Iris pigment epithelial cell (primary cell): ENCODE data around the gene CIART.
A peak's percentile ranks its signal among the peaks of the same experiment; 100 is the strongest.
"Not testable (repeated sequence)": the region's sequence is repeated elsewhere in the genome, so short reads cannot be mapped to it uniquely, and the experiment has no call there.

ENCODE experiments used
- DNase-seq: peaks from one replicate; pipeline ENCODE4 v3.0.0-alpha.2; 2011; ENCODE audit warnings: low read depth

CIART gene

DNA sequence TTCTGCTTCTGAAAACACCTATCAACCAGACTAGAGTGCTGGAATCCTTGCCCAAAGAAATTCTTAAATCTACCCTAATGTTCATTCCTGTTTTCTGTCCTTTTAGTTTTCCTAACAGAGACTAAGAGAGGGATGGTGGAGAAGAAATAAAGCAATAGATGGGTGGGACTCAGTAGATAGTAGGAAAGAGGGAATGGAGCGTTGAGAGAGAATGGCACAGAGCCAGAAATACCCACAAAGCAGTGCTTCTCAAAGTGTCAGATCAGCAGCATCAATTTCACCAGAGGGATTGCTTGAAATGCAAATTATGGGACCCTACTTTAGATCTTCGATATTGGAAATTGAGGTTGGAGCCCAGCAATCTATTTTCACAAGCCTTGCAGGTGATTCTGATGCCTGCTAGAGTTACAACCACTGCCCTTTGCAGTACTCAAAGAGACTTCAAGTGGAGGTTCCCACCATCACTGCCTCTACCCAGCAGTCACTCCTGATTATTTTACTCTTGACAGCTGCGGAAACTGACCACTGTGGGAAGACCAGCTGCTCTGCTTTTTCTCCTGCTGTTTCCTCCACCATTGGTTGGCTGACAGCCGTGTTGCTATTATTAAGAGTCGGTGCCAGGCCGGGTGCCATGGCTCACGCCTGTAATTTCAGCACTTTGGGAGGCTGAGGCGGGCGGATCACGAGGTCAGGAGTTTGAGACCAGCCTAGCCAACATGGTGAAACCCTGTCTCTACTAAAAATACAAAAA, 27.6 kb downstream of the CIART start:
- no peak for DNase-seq

DNA sequence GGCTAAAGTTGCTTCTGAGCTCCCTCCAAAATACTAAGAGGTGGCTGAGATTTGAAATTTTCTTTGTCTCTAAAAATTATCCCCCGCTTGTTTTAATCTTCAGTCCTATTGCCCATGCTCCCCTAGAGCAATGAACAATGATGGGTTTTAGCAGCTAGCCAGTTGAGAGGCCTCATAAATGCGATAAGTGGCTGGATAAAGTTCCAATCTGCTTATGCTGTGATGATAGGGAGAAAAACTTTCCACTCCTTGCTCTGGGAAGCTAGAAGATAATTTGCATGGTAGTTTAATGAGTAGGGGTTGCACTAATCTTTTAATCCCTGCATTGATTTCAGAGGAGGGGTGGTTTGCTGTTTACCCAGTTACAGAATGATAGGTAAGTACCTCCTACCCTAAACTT, 29.4 kb downstream of the CIART start:
- no peak for DNase-seq

DNA sequence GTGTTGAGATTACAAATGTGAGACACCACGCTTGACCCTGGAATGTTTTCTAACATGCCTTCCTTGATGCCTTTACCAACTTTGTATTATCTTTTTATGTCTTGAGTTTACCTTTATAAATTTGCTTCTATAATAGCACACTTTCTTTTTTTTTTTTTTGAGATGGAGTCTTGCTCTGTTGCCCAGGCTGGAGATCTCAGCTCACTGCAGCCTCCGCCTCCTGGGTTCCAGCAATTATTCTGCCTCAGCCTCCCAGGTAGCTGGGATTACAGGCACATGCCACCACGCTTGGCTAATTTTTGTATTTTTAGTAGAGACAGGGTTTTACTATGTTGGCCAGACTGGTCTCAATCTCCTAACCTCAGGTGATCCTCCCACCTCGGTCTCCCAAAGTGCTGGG, 32.3 kb downstream of the CIART start:
- DNase-seq = not testable (repeated sequence)

DNA sequence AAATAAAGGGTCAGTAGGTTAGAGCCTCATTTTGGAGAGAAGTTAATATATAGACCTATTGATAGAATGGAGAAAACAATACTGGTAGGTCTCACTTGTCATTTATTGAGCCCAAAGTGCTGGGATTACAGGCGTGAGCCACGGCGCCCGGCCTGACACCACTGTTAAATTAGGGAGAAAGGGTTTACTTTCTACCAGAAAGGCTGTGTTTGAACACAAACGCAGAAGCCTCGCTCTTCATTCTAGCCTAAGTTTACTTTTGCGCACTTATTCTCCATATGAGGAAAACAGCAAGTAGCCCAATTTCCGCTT, 38.3 kb downstream of the CIART start:
- no peak for DNase-seq

DNA sequence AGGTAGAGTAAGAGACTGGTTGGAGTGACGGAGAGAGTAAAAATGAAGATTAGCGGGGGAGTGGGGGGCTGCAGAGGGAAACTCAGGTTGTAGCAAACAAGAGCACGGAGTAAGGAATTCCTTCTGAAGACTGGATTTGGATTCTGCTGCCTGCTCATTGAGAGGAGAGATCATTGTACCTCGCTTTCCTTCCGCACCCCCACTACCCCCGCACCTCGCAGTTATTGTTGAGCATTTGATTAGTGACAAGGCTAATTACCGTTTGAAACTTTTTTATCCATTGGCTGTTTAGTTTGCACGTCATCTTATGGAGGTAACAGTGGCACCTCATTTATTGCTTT, 39.4 kb downstream of the CIART start:
- no peak for DNase-seq

DNA sequence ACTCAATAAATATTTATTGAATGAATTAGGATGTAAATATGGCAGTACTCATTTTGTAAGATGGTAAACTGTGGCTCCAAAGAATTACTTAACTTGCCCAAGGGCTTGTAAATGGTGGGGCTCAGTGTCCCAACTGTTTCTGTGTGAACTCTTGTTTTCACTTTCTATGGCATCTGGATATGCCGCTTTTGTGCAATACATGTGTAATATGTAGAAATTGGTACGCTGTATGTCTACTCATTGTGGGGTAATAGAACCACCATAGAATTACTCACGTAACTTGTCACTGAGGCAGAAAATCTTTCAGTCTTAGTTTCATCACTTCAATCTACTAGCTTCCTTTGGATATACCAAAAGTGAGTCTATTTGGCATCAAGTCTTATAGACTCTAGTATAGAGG, 40.0 kb downstream of the CIART start:
- peak; percentile 56 for DNase-seq

DNA sequence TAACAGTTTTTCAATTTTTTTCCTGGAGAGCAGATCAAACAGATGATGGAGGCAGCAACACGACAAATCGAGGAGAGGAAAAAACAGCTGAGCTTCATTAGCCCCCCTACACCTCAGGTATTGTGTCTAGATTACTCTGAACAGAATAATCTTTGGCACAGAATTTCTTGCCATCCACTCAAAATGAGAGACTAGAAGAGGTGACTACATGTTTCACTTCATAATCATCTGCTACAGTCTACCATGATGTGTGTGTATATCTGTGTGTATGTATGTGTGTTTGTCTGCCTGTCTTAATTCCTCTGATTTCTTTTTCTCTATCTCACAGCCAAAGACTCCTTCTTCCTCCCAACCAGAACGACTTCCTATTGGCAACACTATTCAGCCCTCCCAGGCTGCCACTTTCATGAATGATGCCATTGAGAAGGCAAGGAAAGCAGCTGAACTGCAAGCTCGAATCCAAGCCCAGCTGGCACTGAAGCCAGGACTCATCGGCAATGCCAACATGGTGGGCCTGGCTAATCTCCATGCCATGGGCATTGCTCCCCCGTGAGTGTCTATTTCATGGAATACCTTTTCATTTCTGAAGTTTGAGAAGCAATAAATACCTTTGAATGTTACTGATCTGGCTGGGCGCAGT, 50.4 kb downstream of the CIART start:
- DNase-seq = no peak
